GM21390 (cell line): ENCODE measurements around the gene CDH4.

Experiments used
- ATAC-seq: cut with Tn5 transposase; IDR thresholded peaks from one replicate; pipeline ENCODE4 v1.9.1; 2021; ENCODE audit not compliant: unreplicated experiment

Gene CDH4

DNA sequence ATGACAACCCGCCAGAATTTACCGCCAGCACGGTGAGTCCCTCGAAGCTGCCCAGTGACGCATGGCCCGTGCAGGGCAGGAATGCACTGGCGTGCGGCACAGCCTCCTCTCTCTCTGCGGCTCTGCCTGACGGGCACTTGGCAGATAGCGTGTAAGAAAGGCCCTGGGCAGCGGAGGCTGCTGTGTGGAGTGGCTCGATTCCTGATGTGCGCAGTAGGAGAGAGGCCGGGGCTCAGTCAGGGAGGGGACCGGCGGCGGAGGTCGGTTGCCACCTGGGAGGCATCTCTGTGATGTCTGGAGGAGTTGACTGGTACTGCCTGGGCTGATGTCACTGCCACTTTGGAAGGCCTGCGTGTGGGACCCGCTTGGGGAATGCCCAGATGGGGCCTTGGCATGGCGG lies 643.0 kb downstream of the CDH4 start:
- no peak for ATAC-seq

DNA sequence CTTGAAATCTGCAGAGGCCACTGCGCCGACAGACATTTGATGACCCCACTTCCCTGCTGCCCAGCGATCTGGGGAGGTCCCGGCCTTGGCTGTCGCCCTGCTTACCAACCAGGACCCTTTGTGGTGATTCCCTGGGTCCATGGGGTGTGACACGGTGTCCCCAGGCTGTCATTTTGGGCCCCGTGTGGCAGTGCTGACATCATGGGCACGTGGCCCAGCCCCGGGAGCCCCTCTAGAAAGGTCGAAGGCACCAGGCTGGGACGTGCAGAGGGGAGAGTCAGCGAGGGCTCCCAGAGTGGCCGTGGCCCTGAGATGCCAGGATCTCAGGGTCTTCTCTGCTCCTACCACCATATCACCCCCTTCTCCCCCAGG lies 643.6 kb downstream of the CDH4 start:
- ATAC-seq: no peak

DNA sequence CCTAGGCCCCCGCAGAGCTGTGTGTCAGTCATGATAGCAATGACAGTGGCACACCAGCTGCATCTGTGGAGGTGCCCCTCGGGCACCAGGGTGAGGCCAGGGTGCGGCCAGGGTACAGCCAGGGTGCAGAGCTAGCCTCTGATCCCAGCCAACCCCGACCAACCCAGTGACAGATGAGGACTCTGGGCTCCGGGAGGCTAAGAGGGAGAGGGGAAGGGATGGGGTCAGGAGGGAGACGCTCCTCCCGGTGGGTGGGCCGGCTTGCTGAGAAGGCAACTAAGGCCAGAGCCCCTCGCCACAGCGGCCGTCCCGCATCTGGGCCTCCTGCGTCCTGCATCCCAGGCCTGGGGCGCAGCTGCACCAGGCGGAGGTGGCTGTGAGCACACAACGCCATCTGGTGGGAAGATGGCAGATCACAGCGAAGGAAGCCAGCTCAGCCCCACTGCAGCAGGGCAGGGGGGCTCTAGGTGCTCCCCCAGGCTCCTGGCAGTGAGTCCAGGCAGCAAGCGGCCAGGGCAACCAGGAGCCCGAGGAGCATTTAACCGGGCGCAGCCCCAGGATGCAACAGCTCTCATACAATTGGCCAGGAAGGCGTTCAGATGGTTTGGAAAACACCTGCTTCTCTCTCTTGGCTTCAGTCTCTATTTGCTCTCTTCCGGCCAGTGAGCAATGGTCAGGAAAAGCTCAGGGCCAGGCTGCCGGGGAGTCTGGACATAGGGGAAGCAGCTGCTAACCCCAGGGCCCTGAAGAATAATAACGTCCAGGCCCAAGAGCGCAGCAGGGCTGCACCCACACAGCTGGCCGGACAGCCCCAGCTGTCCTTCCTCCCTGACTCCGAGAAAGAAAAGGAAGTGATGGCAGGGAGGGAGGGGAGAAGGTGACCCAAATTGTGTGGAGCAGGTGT lies 644.2 kb downstream of the CDH4 start:
- no peak for ATAC-seq

DNA sequence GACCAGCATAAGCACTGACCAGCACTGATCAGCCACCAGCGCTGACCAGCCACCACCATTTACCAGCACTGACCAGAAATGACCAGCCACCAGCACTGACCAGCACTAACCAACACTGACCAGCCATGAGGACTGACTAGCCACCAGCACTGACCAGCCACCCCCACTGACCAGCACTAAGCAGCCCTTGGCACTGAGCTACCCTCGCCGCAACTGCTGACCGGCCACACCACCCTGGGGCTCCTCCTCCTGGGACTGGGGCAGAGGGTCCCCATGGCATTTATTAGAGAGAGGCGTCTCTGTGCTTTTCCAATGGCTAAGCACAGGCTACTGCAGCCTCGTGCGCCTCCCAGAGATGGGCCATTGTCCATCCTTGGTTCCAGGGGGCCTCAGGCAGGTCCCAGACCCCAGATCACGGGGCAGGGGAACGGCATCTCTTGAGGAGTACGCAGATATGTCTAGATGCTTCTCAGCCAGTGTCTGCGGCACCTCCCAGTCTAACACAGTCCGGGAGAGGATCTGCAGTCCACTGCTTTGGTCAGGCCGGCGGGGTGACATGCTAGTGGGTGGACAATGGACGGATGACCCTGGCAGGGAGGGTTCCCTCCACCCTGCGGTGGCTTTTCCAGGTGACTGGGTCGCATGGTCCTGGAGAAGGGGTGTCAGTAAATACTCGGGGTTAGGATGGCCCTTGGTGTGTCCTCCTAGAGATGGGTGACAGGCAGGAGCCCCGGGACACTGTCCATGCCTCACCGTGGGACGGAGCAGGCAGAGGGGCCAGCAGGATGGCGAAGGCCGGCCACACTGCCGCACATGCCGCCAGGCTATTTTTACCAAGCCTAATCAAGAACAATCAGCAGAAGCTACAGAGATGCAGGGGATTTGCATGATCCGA lies 645.6 kb downstream of the CDH4 start:
- no peak for ATAC-seq

DNA sequence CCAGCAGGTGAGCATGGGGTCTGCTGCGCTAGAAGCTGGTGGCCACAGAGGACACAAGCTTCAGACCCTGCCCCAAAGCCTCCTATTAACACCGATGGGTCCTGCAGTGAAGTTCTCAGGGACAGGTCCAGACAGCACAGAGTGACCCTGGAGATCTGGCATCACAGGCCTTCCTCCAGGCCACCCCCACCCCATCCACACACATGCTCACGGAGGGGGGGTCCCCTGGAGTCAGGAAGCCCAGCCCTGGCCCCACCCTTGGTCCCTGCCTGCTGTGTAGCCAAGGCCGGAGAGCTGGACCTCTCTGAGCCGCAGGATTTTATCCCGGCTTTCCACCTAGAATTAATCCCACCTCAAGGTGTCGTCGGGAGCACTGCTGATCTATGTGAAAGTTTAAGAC lies 646.3 kb downstream of the CDH4 start:
- ATAC-seq: no peak

DNA sequence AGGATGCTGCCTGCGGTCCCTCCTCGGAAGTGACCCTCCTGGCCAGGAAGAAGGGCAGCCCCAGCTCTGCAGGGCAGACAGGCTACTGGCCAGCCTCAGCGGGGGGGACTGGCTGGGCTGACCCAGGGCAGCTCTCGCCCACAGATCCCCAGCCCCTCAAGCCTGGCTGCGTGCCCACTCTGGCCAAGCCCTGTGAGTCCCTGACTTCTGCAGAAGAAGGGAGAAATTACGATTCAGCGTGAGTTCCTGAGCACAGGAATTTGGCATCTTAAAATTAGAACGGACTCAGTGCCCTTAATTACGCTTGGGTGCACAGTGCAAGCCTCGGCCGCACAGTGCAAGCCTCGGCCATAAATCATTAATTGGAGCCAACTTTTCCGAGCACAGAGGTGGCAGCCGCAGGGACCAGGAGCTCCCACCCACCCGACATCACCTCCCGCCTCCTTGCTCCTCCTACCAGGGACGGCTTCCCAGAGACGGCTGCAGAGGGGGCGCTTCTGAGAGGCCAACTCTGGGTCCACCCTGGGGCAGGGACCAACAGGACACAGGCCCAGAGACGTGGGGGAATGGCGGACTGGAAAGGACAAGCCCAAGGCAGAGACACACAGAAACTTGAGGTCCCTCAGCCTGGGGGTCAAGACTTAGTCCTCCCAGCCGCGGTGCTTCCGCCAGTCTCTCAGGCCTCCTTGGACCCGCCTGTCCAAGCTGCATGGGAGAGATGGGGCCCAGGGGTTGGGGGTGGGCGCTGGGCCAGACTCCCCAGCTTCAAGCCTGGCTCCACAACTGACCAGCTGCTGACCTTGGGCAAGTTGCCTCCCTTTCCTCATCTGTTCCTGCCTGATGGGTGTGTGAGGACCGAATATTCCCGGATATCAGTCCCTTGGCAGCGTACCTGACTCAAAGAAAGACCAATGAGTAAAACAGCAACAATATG lies 648.2 kb downstream of the CDH4 start:
- ATAC-seq: no peak

DNA sequence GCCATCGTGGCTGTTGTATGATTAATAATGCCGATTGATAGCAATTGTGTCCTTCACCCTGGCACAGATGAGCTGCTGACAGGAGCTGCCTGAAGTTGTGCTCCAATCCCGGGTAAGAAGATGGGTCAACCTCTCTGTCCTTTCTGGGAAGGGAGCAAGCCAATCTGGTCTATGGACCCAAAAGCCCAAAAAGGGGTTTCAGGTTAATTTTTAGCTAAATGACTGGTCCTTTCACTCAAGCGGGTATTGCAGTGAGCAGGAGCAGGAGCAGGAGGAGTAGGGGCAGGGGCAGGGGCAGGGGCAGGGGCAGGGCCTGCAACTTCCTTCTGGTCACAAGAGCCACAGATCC lies 648.9 kb downstream of the CDH4 start:
- no peak for ATAC-seq

DNA sequence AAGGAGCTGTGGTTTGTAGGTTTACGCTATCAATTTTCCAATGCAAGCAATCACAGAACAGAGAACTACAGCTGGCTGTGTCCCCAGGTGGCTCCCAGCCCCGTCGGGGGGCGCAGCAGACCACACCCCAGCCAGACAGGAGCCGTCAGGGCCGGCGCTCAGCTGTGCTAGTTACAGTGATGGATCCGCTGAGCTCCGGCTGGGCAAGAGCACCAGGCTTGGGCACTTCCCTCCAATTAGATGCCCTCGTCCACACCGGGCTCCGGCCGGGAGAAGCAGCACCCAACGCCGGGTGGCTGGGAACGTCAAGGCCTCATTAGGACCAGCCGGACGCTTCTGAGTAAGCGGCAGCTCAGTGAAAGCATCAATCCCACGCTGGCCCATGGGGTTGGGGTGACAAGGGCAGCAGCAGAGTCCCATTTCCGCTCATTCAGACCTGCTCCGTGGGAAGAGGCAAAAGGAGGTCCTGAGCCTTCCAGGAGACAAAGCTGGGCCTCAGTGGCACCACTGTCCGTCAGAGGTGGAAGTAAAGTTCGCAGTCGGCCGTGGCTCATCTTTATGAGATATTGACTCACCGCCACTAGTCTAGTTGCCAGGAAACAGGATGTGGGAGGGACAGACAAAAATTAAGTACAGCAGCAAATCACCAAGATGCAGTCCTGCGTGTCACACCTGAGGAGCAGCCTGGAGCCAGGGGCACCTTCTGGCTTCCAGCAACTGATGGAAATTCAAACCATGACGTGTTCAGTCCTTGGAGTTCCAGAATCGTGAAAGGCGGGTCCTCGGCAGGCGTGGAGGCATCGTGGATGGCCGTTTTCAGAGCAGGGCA lies 649.5 kb downstream of the CDH4 start:
- ATAC-seq: no peak

DNA sequence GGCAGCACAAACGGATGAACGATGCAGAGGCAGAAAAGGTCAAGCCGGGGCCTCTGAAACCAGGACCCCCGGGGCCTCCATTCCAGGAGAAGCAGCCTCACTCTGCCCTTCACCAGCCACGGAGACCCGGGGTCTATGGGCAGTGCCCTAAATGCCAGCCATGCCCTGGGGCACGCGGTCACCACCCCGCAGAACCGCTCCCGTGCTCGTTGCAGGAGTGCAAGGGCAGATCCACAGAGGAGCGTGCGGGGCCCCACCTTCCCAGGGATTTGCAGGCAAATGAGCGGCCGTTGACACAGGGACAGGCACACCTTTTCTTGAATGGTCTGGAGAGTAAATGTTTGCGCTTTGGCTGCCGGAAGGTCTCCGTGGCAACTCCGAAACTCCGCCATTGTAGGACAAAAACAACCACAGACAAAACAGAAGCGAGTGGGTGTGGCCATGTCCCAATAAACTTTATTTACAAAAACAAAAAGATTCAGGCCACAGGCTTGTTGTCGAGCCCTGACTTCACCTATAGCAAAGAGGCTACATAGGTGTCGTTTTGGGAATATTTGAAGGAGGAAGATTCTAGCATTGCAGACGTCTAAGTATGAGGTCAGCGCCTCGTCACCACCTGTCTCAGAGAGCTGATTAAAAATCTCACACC lies 650.3 kb downstream of the CDH4 start:
- no peak for ATAC-seq

DNA sequence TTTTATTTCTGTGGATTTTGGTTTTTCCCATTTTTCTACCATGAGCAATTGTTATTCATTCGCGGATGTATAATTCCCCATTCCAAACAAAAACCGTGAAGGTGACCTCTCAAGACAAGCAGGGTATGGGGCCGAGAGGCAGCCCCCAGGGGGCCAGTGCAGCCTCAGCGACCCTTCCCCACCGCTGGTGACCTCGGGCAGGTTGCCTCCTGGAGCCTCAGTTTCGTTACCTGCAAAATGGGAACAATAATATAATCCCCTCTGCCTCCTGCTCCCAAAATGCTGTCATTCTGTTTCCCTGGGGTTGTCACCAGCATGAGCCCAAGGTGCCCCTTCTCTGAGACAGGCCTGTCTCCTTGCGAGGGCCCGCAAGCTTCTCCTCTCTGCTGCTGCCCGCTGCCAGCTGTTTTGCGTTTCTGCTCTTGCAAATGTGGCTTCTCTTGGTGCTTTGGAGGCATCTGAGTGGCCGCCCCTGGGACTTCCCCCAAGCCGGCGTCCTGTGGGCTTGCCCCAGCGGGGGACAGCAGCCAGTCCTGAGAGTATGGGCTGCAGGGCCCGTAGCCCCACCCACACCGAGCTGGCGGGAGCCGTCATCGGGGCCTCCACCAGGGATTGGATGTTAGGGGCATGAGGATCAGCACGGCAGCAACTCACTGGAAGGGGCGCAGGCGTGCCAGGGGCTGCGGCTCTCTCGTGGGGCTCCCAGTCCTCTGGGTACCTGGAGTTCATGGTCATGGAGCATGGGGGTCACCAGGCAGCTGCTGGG lies 651.7 kb downstream of the CDH4 start:
- no peak for ATAC-seq

DNA sequence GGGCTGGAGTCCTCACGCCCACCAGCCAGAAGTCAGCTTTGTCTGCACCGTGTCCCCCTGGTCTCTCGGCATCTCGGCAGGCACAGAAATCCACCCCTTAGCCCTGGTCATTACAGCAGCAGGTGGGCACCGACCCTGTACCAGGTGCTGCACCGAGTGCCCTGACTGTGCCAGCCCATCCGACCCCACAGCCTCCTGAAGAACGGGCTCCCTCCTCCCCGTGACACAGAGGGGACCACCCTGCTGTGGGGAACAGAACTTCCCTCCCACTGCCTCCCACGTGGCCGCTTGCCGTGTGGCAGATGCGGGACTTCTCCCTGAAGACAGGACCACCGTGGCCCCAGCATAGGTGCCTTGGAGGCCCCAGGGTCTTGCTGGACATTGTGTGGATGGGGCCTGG lies 652.4 kb downstream of the CDH4 start:
- no peak for ATAC-seq

DNA sequence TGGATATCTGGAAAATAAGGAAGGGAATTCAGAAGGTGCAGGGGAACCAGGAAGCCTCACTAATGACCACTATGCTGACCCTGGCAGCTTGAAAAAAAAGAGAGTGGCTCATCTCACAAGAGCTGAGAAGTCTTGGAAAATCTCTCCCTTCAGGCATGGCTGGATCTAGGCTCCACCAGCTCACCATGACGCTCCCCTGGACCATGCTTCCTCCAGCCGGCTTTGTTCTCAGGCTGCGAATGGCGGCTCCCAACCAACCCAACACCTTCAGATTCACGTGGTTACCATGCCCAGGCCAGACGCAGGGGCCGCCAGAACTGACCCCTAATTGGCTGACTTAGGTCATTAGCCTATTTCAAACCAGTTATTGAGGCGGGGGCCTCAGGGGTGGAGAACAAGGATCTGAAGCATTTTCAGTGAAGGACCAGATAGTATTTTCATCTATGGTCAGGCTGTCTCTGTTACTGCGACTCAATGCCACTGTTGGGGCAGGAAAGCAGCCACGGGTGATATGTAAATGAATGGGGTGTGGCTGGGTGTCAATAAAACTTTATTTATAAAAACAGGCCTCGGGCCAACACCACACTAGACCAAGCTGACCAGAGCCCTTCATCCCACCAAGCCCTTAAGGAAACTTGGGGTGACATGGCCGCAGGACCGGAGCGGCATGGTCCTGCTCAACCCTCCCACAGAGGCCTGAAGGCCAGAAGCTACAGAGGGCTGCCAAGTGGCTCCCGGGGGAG lies 653.9 kb downstream of the CDH4 start:
- ATAC-seq: no peak

DNA sequence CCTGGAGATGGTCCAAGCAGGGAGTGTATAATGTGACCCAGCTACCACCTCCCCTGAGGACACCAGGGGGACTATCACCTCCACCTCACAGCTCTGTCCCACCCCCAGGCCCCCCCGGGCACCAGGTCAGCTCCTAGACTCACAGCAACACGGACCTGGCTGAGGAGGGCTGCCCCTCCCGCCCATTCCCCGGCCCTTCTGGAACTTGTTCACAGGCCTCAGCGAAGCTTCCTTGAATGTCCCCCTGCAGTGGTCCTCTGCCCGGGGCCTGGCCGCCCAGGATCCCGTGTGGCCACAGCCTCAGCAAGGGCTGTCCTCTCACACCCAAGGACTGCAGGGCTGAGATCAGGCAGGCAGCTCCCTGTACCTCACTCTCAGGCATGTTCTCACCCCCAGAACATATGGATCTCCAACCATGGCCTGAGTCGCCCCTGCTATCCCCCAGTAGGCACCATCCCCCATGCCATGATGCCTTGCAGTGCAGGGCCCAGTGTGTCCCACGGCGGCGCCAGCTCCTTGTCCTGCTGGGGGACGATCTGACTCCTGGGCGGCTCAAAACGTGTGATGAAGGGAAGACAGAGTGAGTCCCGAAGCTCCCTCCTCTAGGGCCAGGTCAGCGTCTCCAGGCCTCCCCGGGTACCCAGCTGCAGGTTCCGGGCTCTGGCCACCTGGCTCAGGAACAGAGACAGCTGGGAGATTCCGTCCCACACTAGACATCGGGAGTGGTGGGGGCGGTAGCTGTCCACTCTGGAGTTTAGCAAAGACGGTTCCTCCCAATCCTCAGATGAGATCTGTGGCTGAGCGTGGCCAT lies 655.2 kb downstream of the CDH4 start:
- no peak for ATAC-seq

DNA sequence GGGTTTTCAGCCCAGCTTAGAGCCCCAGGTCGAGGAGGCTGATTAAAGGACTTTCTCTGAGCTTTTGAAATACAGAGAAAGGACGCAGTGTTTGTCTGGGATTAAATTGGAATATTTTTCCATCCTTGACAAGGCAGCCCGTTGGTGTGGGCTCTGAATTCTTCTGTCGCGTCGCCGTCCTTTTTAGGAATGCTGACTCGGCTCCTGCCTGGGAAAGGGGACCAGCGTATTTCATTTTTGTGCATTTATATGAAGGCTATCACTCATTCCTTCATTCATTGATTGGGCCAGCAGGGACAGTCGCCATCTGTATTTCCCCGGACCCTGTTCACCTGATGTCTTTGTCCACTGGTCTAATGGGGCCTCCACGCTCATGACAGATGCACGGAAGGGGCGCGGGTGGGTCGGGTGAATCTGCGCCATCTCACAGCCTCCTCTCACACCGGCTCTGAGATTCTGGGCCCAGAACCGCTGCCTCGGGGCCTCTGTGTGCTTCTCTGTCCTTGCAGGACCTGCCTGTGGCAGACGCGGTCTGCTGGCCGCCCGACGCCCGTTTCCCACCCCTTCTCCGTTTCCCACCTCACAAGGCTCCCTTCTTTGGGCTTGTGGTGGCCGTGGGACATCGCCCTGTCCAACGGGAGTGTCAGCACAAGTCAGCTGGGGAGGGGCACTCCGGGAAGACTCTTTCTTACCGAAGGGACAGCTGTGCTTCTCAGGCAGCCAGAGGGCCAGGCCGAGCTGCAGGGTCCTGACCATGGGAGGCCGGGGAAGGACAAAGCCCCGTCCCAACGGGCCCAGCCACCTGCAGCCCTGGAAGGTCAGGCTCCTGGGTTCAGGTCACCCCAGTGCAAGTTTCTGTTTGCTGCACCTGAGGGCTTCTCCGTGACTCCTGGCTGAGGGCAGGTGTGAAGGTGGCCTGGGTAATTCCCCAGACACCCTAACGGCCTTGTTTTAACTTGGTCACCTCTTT lies 656.3 kb downstream of the CDH4 start:
- ATAC-seq: no peak

DNA sequence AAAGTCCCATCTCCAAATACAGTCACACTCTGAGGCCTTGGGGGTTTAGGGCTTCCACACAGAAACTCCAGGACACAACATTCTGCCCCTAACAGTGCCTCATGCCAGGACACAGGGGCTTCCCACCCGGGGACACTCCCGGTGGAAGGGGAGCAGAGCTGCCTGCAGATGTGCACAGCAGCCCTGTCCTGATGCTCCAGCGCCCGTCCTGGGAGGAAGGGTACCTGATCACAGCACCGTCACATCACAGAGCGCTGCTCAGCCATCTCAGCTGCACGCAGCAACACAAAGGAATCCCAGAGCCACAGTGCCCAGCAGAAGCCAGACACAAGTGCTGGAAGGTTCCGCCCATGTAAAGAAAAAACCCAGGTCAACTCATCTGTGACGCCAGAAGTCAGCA lies 657.0 kb downstream of the CDH4 start:
- ATAC-seq: no peak

DNA sequence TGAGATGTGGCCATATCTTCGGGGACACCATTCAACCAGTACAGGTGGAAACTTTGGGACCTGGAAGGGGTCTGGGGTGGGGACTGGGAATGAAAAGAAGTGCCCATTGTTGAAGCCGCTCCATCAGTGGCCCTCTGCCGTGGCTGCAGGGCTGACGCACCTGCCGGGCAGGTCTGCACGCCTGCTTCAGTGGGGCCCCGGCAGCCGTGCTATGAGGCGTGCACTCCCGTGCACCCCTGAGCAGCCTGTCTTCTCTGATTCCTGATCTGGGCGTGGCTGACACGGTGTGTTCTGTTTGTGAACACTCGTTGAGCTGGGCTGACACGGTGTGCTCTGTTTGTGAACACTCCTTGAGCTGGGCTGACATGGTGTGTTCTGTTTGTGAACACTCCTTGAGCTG lies 657.8 kb downstream of the CDH4 start:
- ATAC-seq: no peak
